Gastroesophageal sphincter (tissue), 3 donors: ENCODE results near the gene CAPN2.

ENCODE experiments used
- POLR2AphosphoS5 ChIP-seq: sonication (generic); formaldehyde crosslinking; IDR thresholded peaks from one replicate; pipeline ENCODE4 v1.6.1; 2017; ENCODE audit warnings: antibody characterized with exemption
- TF ChIP-seq, protein P1 (sequence below), 4 experiments: fragments of 200-600 bp in 2 of 4; fragments of 450-650 bp in 2 of 4; sonication (generic) in 1 of 4; IDR thresholded peaks; one replicate each; pipeline ENCODE4 v1.5.1; 2017 to 2019; ENCODE audit warnings: antibody characterized with exemption in 4 of 4, mild to moderate bottlenecking in 2 of 4, moderate library complexity in 2 of 4

GRCh38 chr1:223771469-223771813, 59.1 kb downstream of the CAPN2 start:
- TF ChIP-seq, protein P1, sequence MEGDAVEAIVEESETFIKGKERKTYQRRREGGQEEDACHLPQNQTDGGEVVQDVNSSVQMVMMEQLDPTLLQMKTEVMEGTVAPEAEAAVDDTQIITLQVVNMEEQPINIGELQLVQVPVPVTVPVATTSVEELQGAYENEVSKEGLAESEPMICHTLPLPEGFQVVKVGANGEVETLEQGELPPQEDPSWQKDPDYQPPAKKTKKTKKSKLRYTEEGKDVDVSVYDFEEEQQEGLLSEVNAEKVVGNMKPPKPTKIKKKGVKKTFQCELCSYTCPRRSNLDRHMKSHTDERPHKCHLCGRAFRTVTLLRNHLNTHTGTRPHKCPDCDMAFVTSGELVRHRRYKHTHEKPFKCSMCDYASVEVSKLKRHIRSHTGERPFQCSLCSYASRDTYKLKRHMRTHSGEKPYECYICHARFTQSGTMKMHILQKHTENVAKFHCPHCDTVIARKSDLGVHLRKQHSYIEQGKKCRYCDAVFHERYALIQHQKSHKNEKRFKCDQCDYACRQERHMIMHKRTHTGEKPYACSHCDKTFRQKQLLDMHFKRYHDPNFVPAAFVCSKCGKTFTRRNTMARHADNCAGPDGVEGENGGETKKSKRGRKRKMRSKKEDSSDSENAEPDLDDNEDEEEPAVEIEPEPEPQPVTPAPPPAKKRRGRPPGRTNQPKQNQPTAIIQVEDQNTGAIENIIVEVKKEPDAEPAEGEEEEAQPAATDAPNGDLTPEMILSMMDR (IDR thresholded peaks at IDR 0.05), result no peak
- TF ChIP-seq POLR2AphosphoS5, result no peak
